ENCODE results near the gene MYH7. TPM values are rescaled to one million over a fixed set of nuclear protein-coding genes. Genes with fewer than 3 reads are reported as not detected.

Gene MYH7
- total and polyA plus RNA-seq, 4 donors: 0.02 to 0.42 (median 0.04) TPM

DNA sequence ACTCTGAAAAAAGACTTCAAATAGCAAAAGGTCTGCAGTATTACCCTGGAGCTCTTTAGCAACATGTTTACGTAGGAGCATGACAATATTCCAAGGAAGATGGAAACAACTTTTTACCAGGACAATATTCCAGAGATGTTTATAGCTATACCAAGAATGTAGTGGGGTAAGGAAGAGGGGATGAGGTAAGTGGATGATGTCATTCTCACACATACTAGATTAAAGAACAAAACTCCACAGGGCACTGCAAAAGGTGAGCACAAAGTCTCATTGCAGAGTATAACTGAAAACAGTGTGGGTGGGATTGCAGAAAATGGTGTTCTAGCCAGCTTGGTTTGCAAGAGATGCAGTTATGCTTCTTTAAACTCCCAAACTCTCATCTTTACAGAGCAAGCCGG, 50.2 kb downstream of the MYH7 start:
- WGBS: 90% methylated on average over 2 of the region's 2 CpGs
- H3K36me3 ChIP-seq (ENCODE audit: control insufficient read depth in 4 of 4, insufficient read depth in 3 of 4, low read depth in 1 of 4, low read length in 3 of 4): no peaks in the 10 kb centered on the region
- H3K27ac ChIP-seq (ENCODE audit: low read depth in 1 of 2, low read length in 2 of 2): no peak overlapping the region
- H3K27me3 ChIP-seq (ENCODE audit: control insufficient read depth in 4 of 4, insufficient read depth in 4 of 4, low read length in 3 of 4): no peaks in the 10 kb centered on the region
- no peak overlapping the region for H3K4me3 ChIP-seq (ENCODE audit: low read depth in 1 of 3, low read length in 3 of 3)
- no peak overlapping the region for H3K9ac ChIP-seq (ENCODE audit: low read depth in 1 of 2, low read length in 2 of 2)
- DNase-seq (ENCODE audit: low spot score): no peak
- no peaks in the 10 kb centered on the region for H3K9me3 ChIP-seq (ENCODE audit: control insufficient read depth in 4 of 4, low read length in 3 of 4)
- H3K4me1 ChIP-seq (ENCODE audit: control insufficient read depth in 4 of 4, insufficient read depth in 4 of 4, low read length in 3 of 4): no peaks in the 10 kb centered on the region
- no peak for TF ChIP-seq EGR1 (IDR thresholded peaks at IDR 0.05; ENCODE audit: low read depth in 2 of 2)
- no peak for TF ChIP-seq SP1 (IDR thresholded peaks at IDR 0.05)
- TF ChIP-seq, protein P1, sequence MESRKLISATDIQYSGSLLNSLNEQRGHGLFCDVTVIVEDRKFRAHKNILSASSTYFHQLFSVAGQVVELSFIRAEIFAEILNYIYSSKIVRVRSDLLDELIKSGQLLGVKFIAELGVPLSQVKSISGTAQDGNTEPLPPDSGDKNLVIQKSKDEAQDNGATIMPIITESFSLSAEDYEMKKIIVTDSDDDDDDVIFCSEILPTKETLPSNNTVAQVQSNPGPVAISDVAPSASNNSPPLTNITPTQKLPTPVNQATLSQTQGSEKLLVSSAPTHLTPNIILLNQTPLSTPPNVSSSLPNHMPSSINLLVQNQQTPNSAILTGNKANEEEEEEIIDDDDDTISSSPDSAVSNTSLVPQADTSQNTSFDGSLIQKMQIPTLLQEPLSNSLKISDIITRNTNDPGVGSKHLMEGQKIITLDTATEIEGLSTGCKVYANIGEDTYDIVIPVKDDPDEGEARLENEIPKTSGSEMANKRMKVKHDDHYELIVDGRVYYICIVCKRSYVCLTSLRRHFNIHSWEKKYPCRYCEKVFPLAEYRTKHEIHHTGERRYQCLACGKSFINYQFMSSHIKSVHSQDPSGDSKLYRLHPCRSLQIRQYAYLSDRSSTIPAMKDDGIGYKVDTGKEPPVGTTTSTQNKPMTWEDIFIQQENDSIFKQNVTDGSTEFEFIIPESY (IDR thresholded peaks at IDR 0.05): no peak
- no peak for TF ChIP-seq FOXA1 (IDR thresholded peaks at IDR 0.05)
- TF ChIP-seq HNF4G (IDR thresholded peaks at IDR 0.05): no peak
- no peak for TF ChIP-seq TAF1 (conservative IDR thresholded peaks at IDR 0.05)

- 88% methylated on average over 29 of the region's 29 CpGs for WGBS
- TF ChIP-seq RXRA (IDR thresholded peaks at IDR 0.05) (no peak), HNF4A (conservative IDR thresholded peaks at IDR 0.05) (no peak), HNF4G (IDR thresholded peaks at IDR 0.05) (no peak)
- no peaks in the 10 kb centered on the region for H3K4me1 ChIP-seq (ENCODE audit: control insufficient read depth in 4 of 4, insufficient read depth in 4 of 4, low read length in 3 of 4)
- H3K27ac ChIP-seq (ENCODE audit: low read depth in 1 of 2, low read length in 2 of 2): no peak overlapping the region
- no peaks in the 10 kb centered on the region for H3K27me3 ChIP-seq (ENCODE audit: control insufficient read depth in 4 of 4, insufficient read depth in 4 of 4, low read length in 3 of 4)
- no peaks in the 10 kb centered on the region for H3K9me3 ChIP-seq (ENCODE audit: control insufficient read depth in 4 of 4, low read length in 3 of 4)
- H3K4me3 ChIP-seq (ENCODE audit: low read depth in 1 of 3, low read length in 3 of 3): no peak overlapping the region
- H3K9ac ChIP-seq (ENCODE audit: low read depth in 1 of 2, low read length in 2 of 2): no peak overlapping the region
- no peaks in the 10 kb centered on the region for H3K36me3 ChIP-seq (ENCODE audit: control insufficient read depth in 4 of 4, insufficient read depth in 3 of 4, low read depth in 1 of 4, low read length in 3 of 4)
- DNase-seq (ENCODE audit: low spot score): no peak
Measured at GRCh38 chr14:23384364-23385080, 50.9 kb downstream of the MYH7 start.

DNA sequence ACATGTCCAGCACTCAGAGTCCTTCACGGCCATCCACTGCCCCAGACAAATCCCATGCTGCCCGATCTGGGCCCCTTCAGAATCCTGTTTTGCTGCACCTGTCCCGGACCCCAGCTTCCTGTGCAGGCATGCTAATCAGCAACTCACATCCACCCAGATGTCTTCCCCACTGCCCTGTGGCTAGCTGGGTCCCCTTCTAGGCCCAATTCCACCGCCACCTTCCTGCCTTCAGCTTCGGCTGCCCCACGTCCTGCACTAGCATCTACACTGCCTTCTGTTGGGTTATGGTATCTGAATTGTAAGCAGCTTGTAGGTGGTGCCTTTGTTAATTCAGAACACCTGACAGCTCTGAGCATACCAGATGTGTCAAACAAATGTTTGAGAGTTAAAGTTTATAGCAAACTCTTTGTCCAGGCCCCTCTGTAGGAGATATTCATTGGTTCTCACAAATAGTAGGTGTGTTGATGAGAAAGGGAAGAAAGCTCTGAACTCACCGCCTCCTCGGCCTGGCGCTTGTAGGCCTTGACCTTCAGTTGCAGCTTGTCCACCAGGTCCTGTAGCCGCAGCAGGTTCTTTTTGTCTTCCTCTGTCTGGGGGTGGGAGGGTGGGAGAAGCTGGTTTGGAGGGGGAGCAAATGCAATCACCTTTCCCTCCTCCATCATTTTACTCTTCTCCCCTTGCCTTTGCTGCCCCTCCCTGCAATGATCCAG, 52.6 kb downstream of the MYH7 start:
- H3K4me3 ChIP-seq (ENCODE audit: low read depth in 1 of 3, low read length in 3 of 3): no peak overlapping the region
- H3K27ac ChIP-seq (ENCODE audit: low read depth in 1 of 2, low read length in 2 of 2): no peak overlapping the region
- 73% methylated on average over 10 of the region's 10 CpGs for WGBS
- no peaks in the 10 kb centered on the region for H3K4me1 ChIP-seq (ENCODE audit: control insufficient read depth in 4 of 4, insufficient read depth in 4 of 4, low read length in 3 of 4)
- H3K36me3 ChIP-seq (ENCODE audit: control insufficient read depth in 4 of 4, insufficient read depth in 3 of 4, low read depth in 1 of 4, low read length in 3 of 4): no peaks in the 10 kb centered on the region
- H3K27me3 ChIP-seq (ENCODE audit: control insufficient read depth in 4 of 4, insufficient read depth in 4 of 4, low read length in 3 of 4): no peaks in the 10 kb centered on the region
- H3K9ac ChIP-seq (ENCODE audit: low read depth in 1 of 2, low read length in 2 of 2): no peak overlapping the region
- no peaks in the 10 kb centered on the region for H3K9me3 ChIP-seq (ENCODE audit: control insufficient read depth in 4 of 4, low read length in 3 of 4)
- DNase-seq (ENCODE audit: low spot score): no peak
- TF ChIP-seq, protein P2, sequence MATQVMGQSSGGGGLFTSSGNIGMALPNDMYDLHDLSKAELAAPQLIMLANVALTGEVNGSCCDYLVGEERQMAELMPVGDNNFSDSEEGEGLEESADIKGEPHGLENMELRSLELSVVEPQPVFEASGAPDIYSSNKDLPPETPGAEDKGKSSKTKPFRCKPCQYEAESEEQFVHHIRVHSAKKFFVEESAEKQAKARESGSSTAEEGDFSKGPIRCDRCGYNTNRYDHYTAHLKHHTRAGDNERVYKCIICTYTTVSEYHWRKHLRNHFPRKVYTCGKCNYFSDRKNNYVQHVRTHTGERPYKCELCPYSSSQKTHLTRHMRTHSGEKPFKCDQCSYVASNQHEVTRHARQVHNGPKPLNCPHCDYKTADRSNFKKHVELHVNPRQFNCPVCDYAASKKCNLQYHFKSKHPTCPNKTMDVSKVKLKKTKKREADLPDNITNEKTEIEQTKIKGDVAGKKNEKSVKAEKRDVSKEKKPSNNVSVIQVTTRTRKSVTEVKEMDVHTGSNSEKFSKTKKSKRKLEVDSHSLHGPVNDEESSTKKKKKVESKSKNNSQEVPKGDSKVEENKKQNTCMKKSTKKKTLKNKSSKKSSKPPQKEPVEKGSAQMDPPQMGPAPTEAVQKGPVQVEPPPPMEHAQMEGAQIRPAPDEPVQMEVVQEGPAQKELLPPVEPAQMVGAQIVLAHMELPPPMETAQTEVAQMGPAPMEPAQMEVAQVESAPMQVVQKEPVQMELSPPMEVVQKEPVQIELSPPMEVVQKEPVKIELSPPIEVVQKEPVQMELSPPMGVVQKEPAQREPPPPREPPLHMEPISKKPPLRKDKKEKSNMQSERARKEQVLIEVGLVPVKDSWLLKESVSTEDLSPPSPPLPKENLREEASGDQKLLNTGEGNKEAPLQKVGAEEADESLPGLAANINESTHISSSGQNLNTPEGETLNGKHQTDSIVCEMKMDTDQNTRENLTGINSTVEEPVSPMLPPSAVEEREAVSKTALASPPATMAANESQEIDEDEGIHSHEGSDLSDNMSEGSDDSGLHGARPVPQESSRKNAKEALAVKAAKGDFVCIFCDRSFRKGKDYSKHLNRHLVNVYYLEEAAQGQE (IDR thresholded peaks at IDR 0.05): no peak
- TF ChIP-seq, protein P3, sequence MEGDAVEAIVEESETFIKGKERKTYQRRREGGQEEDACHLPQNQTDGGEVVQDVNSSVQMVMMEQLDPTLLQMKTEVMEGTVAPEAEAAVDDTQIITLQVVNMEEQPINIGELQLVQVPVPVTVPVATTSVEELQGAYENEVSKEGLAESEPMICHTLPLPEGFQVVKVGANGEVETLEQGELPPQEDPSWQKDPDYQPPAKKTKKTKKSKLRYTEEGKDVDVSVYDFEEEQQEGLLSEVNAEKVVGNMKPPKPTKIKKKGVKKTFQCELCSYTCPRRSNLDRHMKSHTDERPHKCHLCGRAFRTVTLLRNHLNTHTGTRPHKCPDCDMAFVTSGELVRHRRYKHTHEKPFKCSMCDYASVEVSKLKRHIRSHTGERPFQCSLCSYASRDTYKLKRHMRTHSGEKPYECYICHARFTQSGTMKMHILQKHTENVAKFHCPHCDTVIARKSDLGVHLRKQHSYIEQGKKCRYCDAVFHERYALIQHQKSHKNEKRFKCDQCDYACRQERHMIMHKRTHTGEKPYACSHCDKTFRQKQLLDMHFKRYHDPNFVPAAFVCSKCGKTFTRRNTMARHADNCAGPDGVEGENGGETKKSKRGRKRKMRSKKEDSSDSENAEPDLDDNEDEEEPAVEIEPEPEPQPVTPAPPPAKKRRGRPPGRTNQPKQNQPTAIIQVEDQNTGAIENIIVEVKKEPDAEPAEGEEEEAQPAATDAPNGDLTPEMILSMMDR (IDR thresholded peaks at IDR 0.05; ENCODE audit: low read depth, low read length, missing input control): no peak
- TF ChIP-seq JUND (IDR thresholded peaks at IDR 0.05) (no peak), MAX (IDR thresholded peaks at IDR 0.05) (no peak), TAF1 (conservative IDR thresholded peaks at IDR 0.05) (no peak), YY1 (IDR thresholded peaks at IDR 0.05) (no peak), RAD21 (IDR thresholded peaks at IDR 0.05) (no peak), EGR1 (IDR thresholded peaks at IDR 0.05; ENCODE audit: low read depth in 2 of 2) (no peak), SP1 (IDR thresholded peaks at IDR 0.05) (no peak), GABPA (IDR thresholded peaks at IDR 0.05 in 1 of 2, conservative IDR thresholded peaks at IDR 0.05 in 1 of 2) (no peak), RXRA (IDR thresholded peaks at IDR 0.05) (no peak)
- TF ChIP-seq, protein P4, sequence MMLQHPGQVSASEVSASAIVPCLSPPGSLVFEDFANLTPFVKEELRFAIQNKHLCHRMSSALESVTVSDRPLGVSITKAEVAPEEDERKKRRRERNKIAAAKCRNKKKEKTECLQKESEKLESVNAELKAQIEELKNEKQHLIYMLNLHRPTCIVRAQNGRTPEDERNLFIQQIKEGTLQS (IDR thresholded peaks at IDR 0.05): no peak
- TF ChIP-seq, protein P1 (IDR thresholded peaks at IDR 0.05): no peak
